ENCODE measurements around the gene FAF2.
"Not testable (repeated sequence)": the region's sequence is repeated elsewhere in the genome, so short reads cannot be mapped to it uniquely, and the experiment has no call there.

GRCh38 chr5:176550937-176551336 is 102.8 kb downstream of the FAF2 start:
- not testable (repeated sequence) for TF ChIP-seq POLR2AphosphoS5 (IDR thresholded peaks at IDR 0.05; ENCODE audit: low read depth); CTCF (IDR thresholded peaks at IDR 0.05; ENCODE audit: insufficient read depth, low read length); SPI1 (IDR thresholded peaks at IDR 0.05; ENCODE audit: borderline replicate concordance, low read depth)

Data from HL-60 (cell line).